GM12878 (cell line): Measurements from ENCODE around the gene PTPRN2. TPM values are rescaled to one million over a fixed set of nuclear protein-coding genes. Genes with fewer than 3 reads are reported as not detected.

Experiments
- ATAC-seq: fragments of 200-7000 bp; cut with Tn5 transposase; 3 replicates; pipeline ENCODE4 v1.9.1; 2020; ENCODE audit warnings: mild to moderate bottlenecking, moderate library complexity
- BruUV-seq: library from RNA; stranded (reverse); fragments of 400-500 nt; replicated peaks from 2 replicates; lab custom pipeline; 2021; lab: Mats Ljungman, UMichigan
- CTCF ChIA-PET: fragments of 300-600 bp; sonication (Branson Sonifier 250); formaldehyde crosslinking; extraction: SDS; loops from one replicate; lab custom pipeline; 2021; ENCODE audit warnings: inconsistent platforms; lab: Yijun Ruan, JAX
- POLR2A ChIA-PET: fragments of 350-600 bp; formaldehyde crosslinking; extraction: SDS; loops from one replicate; lab custom pipeline; 2021; ENCODE audit warnings: inconsistent platforms; lab: Charles Lee
- RAD21 ChIA-PET: fragments of 300-600 bp; sonication (Branson Sonifier 250); formaldehyde crosslinking; loops from one replicate; lab custom pipeline; 2023; ENCODE audit warnings: antibody characterized with exemption; ENCODE audit not compliant: unreplicated experiment; lab: Charles Lee
- SMC1A ChIA-PET: fragments of 300-600 bp; sonication (Branson Sonifier 250); formaldehyde crosslinking; loops from one replicate; lab custom pipeline; 2023; ENCODE audit not compliant: unreplicated experiment, uncharacterized antibody; lab: Charles Lee
- DNase-seq: peaks from one replicate; pipeline ENCODE4 v3.0.0-alpha.2; 2011; ENCODE audit warnings: low read depth, low spot score
- FAIRE-seq: peaks from 3 replicates; lab custom pipeline; 2011; peaks lifted over from hg19 to GRCh38; lab: Jason Lieb, UNC
- H2AFZ ChIP-seq: 2 replicates; pipeline ENCODE4 v1.6.0; 2011; ENCODE audit warnings: low read depth, low read length, control low read depth; ENCODE audit not compliant: control insufficient read depth
- H3K27ac ChIP-seq: 2 replicates; pipeline ENCODE4 v1.5.1; 2011; ENCODE audit warnings: control low read depth; ENCODE audit not compliant: control insufficient read depth, insufficient read depth
- H3K27me3 ChIP-seq, 2 experiments: replicated peaks in 1 of 2; 2 replicates each; pipeline versions ENCODE4 v1.6.0 to v1.6.1; 2011; ENCODE audit warnings: low read length in 1 of 2; ENCODE audit not compliant: control insufficient read depth in 2 of 2, insufficient read depth in 2 of 2
- H3K36me3 ChIP-seq, 2 experiments: 2 replicates each; pipeline ENCODE4 v1.5.1; 2011; ENCODE audit warnings: low read length in 1 of 2; ENCODE audit not compliant: control insufficient read depth in 2 of 2, insufficient read depth in 2 of 2
- H3K4me1 ChIP-seq: 2 replicates; pipeline ENCODE4 v1.6.1; 2011; ENCODE audit warnings: mild to moderate bottlenecking, low read length, moderate library complexity, mixed read lengths; ENCODE audit not compliant: control insufficient read depth, insufficient read depth
- H3K4me2 ChIP-seq: 2 replicates; pipeline ENCODE4 v1.6.0; 2011; ENCODE audit warnings: control low read depth; ENCODE audit not compliant: control insufficient read depth, insufficient read depth
- H3K4me3 ChIP-seq: fragments of 200-600 bp; sonication (generic); 2 replicates; pipeline ENCODE4 v1.5.1; 2016
- H3K79me2 ChIP-seq: 2 replicates; pipeline ENCODE4 v1.6.0; 2011; ENCODE audit warnings: low read length; ENCODE audit not compliant: control insufficient read depth, insufficient read depth
- H3K9ac ChIP-seq: 2 replicates; pipeline ENCODE4 v1.8.0; 2011; ENCODE audit warnings: low read length, control low read depth, mixed read lengths; ENCODE audit not compliant: control insufficient read depth, insufficient read depth
- H3K9me3 ChIP-seq: replicated peaks from 3 replicates; pipeline ENCODE4 v1.5.1; 2011; ENCODE audit warnings: mild to moderate bottlenecking, low read length; ENCODE audit not compliant: control insufficient read depth, insufficient read depth
- H4K20me1 ChIP-seq: 2 replicates; pipeline ENCODE4 v1.6.0; 2011; ENCODE audit not compliant: control insufficient read depth, insufficient read depth
- BCL3 ChIP-seq: IDR thresholded peaks from 2 replicates; pipeline ENCODE4 v1.6.1; 2011; ENCODE audit warnings: borderline replicate concordance, low read depth, mild to moderate bottlenecking, moderate library complexity, low read length; ENCODE audit not compliant: insufficient read depth, poor library complexity, severe bottlenecking
- IRF3 ChIP-seq: fragments of 450-650 bp; IDR thresholded peaks from 2 replicates; pipeline ENCODE4 v1.6.1; 2014; ENCODE audit warnings: mild to moderate bottlenecking
- WGBS: methylation state at CpG from one replicate; pipeline ENCODE4 v1.1.6; 2016; ENCODE audit warnings: low lambda C conversion rate; ENCODE audit not compliant: insufficient replicate concordance, insufficient coverage; ENCODE audit errors: missing lambda C conversion rate; 5-methylcytosine and 5-hydroxymethylcytosine counted together
- in situ Hi-C: fragments of 300-500 bp; cut with MboI; formaldehyde crosslinking; loops from 9 replicates; pipeline ENCODE4 v1.14.3; 2018; ENCODE audit warnings: mixed read lengths
- intact Hi-C: fragments of 100-400 bp; cut with micrococcal nuclease; formaldehyde crosslinking; loops from one replicate; pipeline ENCODE4 v1.14.2; 2022; ENCODE audit not compliant: unreplicated experiment
- polyA plus RNA-seq, 11 experiments: library from polyadenylated mRNA; depleted of rRNA in 4 of 11; unstranded in 6 of 11; stranded (reverse) in 5 of 11; fragments of >200 nt; fragmentation: Nextera tagmentation in 4 of 11; fragmentation: Illumina TruSeq in 1 of 11; extraction: Ambion mirVana in 4 of 11; extraction: Trizol in 1 of 11; gene quantifications; 1 replicate in 1 of 11; 2 replicates in 10 of 11; pipeline versions ENCODE4 v1.2.1 to v1.2.3, GENCODE V29; 2011 to 2016; ENCODE audit warnings: inconsistent platforms in 2 of 11, missing spikeins in 2 of 11, low read depth in 1 of 11
- total RNA-seq, 4 experiments: library from RNA; depleted of rRNA in 3 of 4; stranded (reverse); fragments of >200 nt in 3 of 4; fragmentation: Illumina TruSeq in 1 of 4; extraction: Trizol in 1 of 4; gene quantifications; 2 replicates each; pipeline versions ENCODE4 v1.2.1 to v1.2.3, GENCODE V29; 2013 to 2021

Gene PTPRN2
- total and polyA plus RNA-seq, 10 of the 15 experiments (the other 5 are each of a cell fraction or from before 2014, with no cell fraction given), result 5.4 TPM; not detected in 9

GRCh38 chr7:157518514-157519175 is 1069.0 kb downstream of the PTPRN2 start:
- intact Hi-C loops (no loop called here), in situ Hi-C loops (no loop called here)
- H3K27ac ChIP-seq, result no peak overlapping the region
- TF ChIP-seq BCL3 (peak; percentile 51), IRF3 (no peak)
- TF ChIP-seq, all 136 proteins: peak for 1
- H3K4me3 ChIP-seq, result no peak overlapping the region
- no peak overlapping the region for H2AFZ ChIP-seq
- no peaks in the 10 kb centered on the region for H3K4me1 ChIP-seq
- H3K4me2 ChIP-seq, result no peak overlapping the region
- CTCF ChIA-PET, result no interaction called here
- RAD21 ChIA-PET, result no interaction called here
- no peaks in the 10 kb centered on the region for H4K20me1 ChIP-seq
- DNase-seq, result no peak
- BruUV-seq, result no TSS peak
- POLR2A ChIA-PET, result no interaction called here
- H3K36me3 ChIP-seq, result no peaks in the 10 kb centered on the region
- ATAC-seq, result no peak
- H3K79me2 ChIP-seq, result no peaks in the 10 kb centered on the region
- H3K27me3 ChIP-seq, result no peaks in the 10 kb centered on the region
- no peak for FAIRE-seq
- WGBS, result 45% methylated on average over 6 of the region's 6 CpGs
- SMC1A ChIA-PET, result no interaction called here
- H3K9me3 ChIP-seq, result no peaks in the 10 kb centered on the region; the same call in 2 of the 3 replicates
- H3K9ac ChIP-seq, result no peak overlapping the region
